MM.1S (cell line): ENCODE measurements around the gene FAM227B.

Source experiments
- DNase-seq: peaks from one replicate; pipeline ENCODE4 v3.0.0-alpha.2; 2015
- H2AFZ ChIP-seq: fragments of 300-600 bp; sonication (generic); 2 replicates; pipeline ENCODE4 v1.6.0; 2016; ENCODE audit warnings: antibody characterized with exemption, low read length
- H3F3A ChIP-seq: fragments of 300-600 bp; sonication (generic); 2 replicates; pipeline ENCODE4 v1.6.1; 2016; ENCODE audit warnings: mild to moderate bottlenecking, antibody characterized with exemption, low read length, moderate library complexity, mixed read lengths; ENCODE audit not compliant: insufficient read depth
- H3K27ac ChIP-seq: fragments of 300-600 bp; sonication (generic); 2 replicates; pipeline ENCODE4 v1.5.1; 2016; ENCODE audit warnings: mild to moderate bottlenecking, low read length
- H3K27me3 ChIP-seq: fragments of 300-600 bp; sonication (generic); replicated peaks from 2 replicates; pipeline ENCODE4 v1.6.0; 2016; ENCODE audit warnings: low read length; ENCODE audit not compliant: insufficient read depth
- H3K36me3 ChIP-seq: fragments of 300-600 bp; sonication (generic); replicated peaks from 2 replicates; pipeline ENCODE4 v1.6.1; 2016; ENCODE audit warnings: mild to moderate bottlenecking, low read length, mixed read lengths; ENCODE audit not compliant: insufficient read depth
- H3K4me1 ChIP-seq: fragments of 300-600 bp; sonication (generic); 2 replicates; pipeline ENCODE4 v1.6.1; 2016; ENCODE audit warnings: low read length, mixed read lengths
- H3K4me2 ChIP-seq: fragments of 300-600 bp; sonication (generic); 2 replicates; pipeline ENCODE4 v1.6.0; 2016; ENCODE audit warnings: low read depth, low read length
- H3K4me3 ChIP-seq: fragments of 300-600 bp; sonication (generic); 2 replicates; pipeline ENCODE4 v1.5.1; 2016; ENCODE audit warnings: low read length, mixed read lengths
- H3K79me2 ChIP-seq: fragments of 300-600 bp; sonication (generic); 2 replicates; pipeline ENCODE4 v1.6.1; 2016; ENCODE audit warnings: mixed run types, low read length, mixed read lengths
- H3K9ac ChIP-seq: fragments of 300-600 bp; sonication (generic); 2 replicates; pipeline ENCODE4 v1.6.1; 2016; ENCODE audit warnings: low read length, mixed read lengths
- H3K9me2 ChIP-seq: fragments of 300-600 bp; sonication (generic); replicated peaks from 2 replicates; pipeline ENCODE4 v1.6.1; 2016; ENCODE audit warnings: mild to moderate bottlenecking, low read length, mixed read lengths; ENCODE audit not compliant: insufficient read depth
- H3K9me3 ChIP-seq: fragments of 300-600 bp; sonication (generic); replicated peaks from 2 replicates; pipeline ENCODE4 v1.6.1; 2016; ENCODE audit warnings: mild to moderate bottlenecking, low read length, mixed read lengths; ENCODE audit not compliant: insufficient read depth
- H4K20me1 ChIP-seq: fragments of 300-600 bp; sonication (generic); 2 replicates; pipeline ENCODE4 v1.6.1; 2016; ENCODE audit warnings: mild to moderate bottlenecking, low read length, moderate library complexity, mixed read lengths; ENCODE audit not compliant: insufficient read depth
- CTCF ChIP-seq: fragments of 300-600 bp; sonication (generic); IDR thresholded peaks from 2 replicates; pipeline ENCODE4 v1.5.1; 2016; ENCODE audit warnings: antibody characterized with exemption, low read length, mixed read lengths
- EZH2 ChIP-seq: fragments of 300-600 bp; sonication (generic); optimal IDR thresholded peaks from 2 replicates; pipeline ENCODE3; 2017; ENCODE audit warnings: low read depth, mild to moderate bottlenecking, antibody characterized with exemption, low read length, mixed read lengths
- EZH2phosphoT487 ChIP-seq: fragments of 300-600 bp; sonication (generic); IDR thresholded peaks from 2 replicates; pipeline ENCODE4 v1.6.1; 2018; ENCODE audit warnings: antibody characterized with exemption, low read length

The FAM227B gene

GRCh38 chr15:49380912-49381311, 239.7 kb downstream of the FAM227B start:
- Histone ChIP-seq H3K4me3 (no peak overlapping the region), H3F3A (no peaks in the 10 kb centered on the region), H3K27ac (no peak overlapping the region), H3K4me2 (no peak overlapping the region), H3K79me2 (no peaks in the 10 kb centered on the region), H3K9me3 (no peaks in the 10 kb centered on the region), H3K36me3 (no peaks in the 10 kb centered on the region), H3K9ac (no peak overlapping the region), H2AFZ (no peak overlapping the region), H3K9me2 (no peaks in the 10 kb centered on the region), H3K4me1 (peaks cover 24% of the 10 kb centered on the region), H4K20me1 (no peaks in the 10 kb centered on the region), H3K27me3 (no peaks in the 10 kb centered on the region)
- no peak for DNase-seq
- TF ChIP-seq EZH2phosphoT487 (no peak), EZH2 (no peak), CTCF (no peak)

GRCh38 chr15:49379996-49380395, 240.6 kb downstream of the FAM227B start:
- Histone ChIP-seq H3K79me2 (no peaks in the 10 kb centered on the region), H3K9ac (no peak overlapping the region), H2AFZ (no peak overlapping the region), H3K27me3 (no peaks in the 10 kb centered on the region), H3K4me1 (peaks cover 24% of the 10 kb centered on the region), H3K9me2 (no peaks in the 10 kb centered on the region), H3K9me3 (no peaks in the 10 kb centered on the region), H3K27ac (no peak overlapping the region), H3F3A (no peaks in the 10 kb centered on the region), H4K20me1 (no peaks in the 10 kb centered on the region), H3K36me3 (no peaks in the 10 kb centered on the region), H3K4me2 (no peak overlapping the region), H3K4me3 (no peak overlapping the region)
- no peak for TF ChIP-seq EZH2phosphoT487
- no peak for TF ChIP-seq CTCF
- no peak for TF ChIP-seq EZH2
- DNase-seq = no peak

- no peaks in the 10 kb centered on the region for H3K36me3 ChIP-seq
- H3K9ac ChIP-seq = no peak overlapping the region
- H3K9me2 ChIP-seq = no peaks in the 10 kb centered on the region
- no peak for DNase-seq
- H3F3A ChIP-seq = no peaks in the 10 kb centered on the region
- no peak overlapping the region for H3K4me2 ChIP-seq
- H3K27me3 ChIP-seq = no peaks in the 10 kb centered on the region
- H3K27ac ChIP-seq = no peak overlapping the region
- no peak overlapping the region for H2AFZ ChIP-seq
- no peaks in the 10 kb centered on the region for H3K9me3 ChIP-seq
- H3K79me2 ChIP-seq = no peaks in the 10 kb centered on the region
- TF ChIP-seq CTCF (no peak), EZH2 (no peak)
- no peaks in the 10 kb centered on the region for H3K4me1 ChIP-seq
- H4K20me1 ChIP-seq = no peaks in the 10 kb centered on the region
- H3K4me3 ChIP-seq = no peak overlapping the region
Measured at GRCh38 chr15:49372366-49372765, 248.3 kb downstream of the FAM227B start.
